ENCODE results near the gene ATP6V1A. TPM values are rescaled to one million over a fixed set of nuclear protein-coding genes. Genes with fewer than 3 reads are reported as not detected.

Gene ATP6V1A
- total RNA-seq (ENCODE audit: unreplicated experiment): 94.5 TPM
- long read RNA-seq, full-length matches to known transcripts: 12 of 14 reads
- long read RNA-seq, partial matches to known transcripts: 0 of 14 reads
- long read RNA-seq, other reads (novel, unspliced or antisense): 2 of 14 reads

- H3K9me3 Mint-ChIP-seq (ENCODE audit: unreplicated experiment): peaks cover 9% of the 10 kb centered on the region
- peak within 1 kb of the TSS; percentile 99 for H3K27ac Mint-ChIP-seq (ENCODE audit: unreplicated experiment)
- H3K4me1 Mint-ChIP-seq (ENCODE audit: low read depth, unreplicated experiment): peaks cover 3% of the 10 kb centered on the region
- H3K4me3 Mint-ChIP-seq (ENCODE audit: unreplicated experiment): peak within 1 kb of the TSS; percentile 99
- DNase-seq: peak; percentile 81
- no peak for TF ChIP-seq CTCF (IDR thresholded peaks at IDR 0.05; ENCODE audit: partially characterized antibody, unreplicated experiment)
- H3K27me3 Mint-ChIP-seq (ENCODE audit: unreplicated experiment): peaks cover 8% of the 10 kb centered on the region
- H3K36me3 Mint-ChIP-seq (ENCODE audit: unreplicated experiment): no peaks in the 10 kb centered on the region
Observed at GRCh38 chr3:113746548-113747282, at the start of gene ATP6V1A. Gene ATP6V1A (plus strand): TSS chr3:113747035. CDS start chr3:113778754, 31,719 bp downstream.

- H3K36me3 Mint-ChIP-seq (ENCODE audit: unreplicated experiment): no peaks in the 10 kb centered on the region
- H3K27me3 Mint-ChIP-seq (ENCODE audit: unreplicated experiment): peaks cover 2% of the 10 kb centered on the region
- no peak for TF ChIP-seq CTCF (IDR thresholded peaks at IDR 0.05; ENCODE audit: partially characterized antibody, unreplicated experiment)
- peaks cover 3% of the 10 kb centered on the region for H3K9me3 Mint-ChIP-seq (ENCODE audit: unreplicated experiment)
- H3K4me3 Mint-ChIP-seq (ENCODE audit: unreplicated experiment): no peak overlapping the region
- H3K27ac Mint-ChIP-seq (ENCODE audit: unreplicated experiment): no peak overlapping the region
- DNase-seq: no peak
- peaks cover 8% of the 10 kb centered on the region for H3K4me1 Mint-ChIP-seq (ENCODE audit: low read depth, unreplicated experiment)
Observed at GRCh38 chr3:113697500-113698090, 49.2 kb upstream of the ATP6V1A start.

- Mint-ChIP-seq H3K27me3 (ENCODE audit: unreplicated experiment) (peaks cover 2% of the 10 kb centered on the region), H3K36me3 (ENCODE audit: unreplicated experiment) (no peaks in the 10 kb centered on the region), H3K4me1 (ENCODE audit: low read depth, unreplicated experiment) (peaks cover 8% of the 10 kb centered on the region), H3K27ac (ENCODE audit: unreplicated experiment) (no peak overlapping the region), H3K9me3 (ENCODE audit: unreplicated experiment) (peaks cover 3% of the 10 kb centered on the region), H3K4me3 (ENCODE audit: unreplicated experiment) (no peak overlapping the region)
- DNase-seq: no peak
- no peak for TF ChIP-seq CTCF (IDR thresholded peaks at IDR 0.05; ENCODE audit: partially characterized antibody, unreplicated experiment)
Observed at GRCh38 chr3:113698213-113698742, 48.6 kb upstream of the ATP6V1A start.

- Mint-ChIP-seq H3K4me1 (ENCODE audit: low read depth, unreplicated experiment) (peaks cover 5% of the 10 kb centered on the region), H3K27me3 (ENCODE audit: unreplicated experiment) (peaks cover 2% of the 10 kb centered on the region), H3K4me3 (ENCODE audit: unreplicated experiment) (peak overlapping the region; percentile 73), H3K36me3 (ENCODE audit: unreplicated experiment) (no peaks in the 10 kb centered on the region), H3K27ac (ENCODE audit: unreplicated experiment) (no peak overlapping the region), H3K9me3 (ENCODE audit: unreplicated experiment) (peaks cover 3% of the 10 kb centered on the region)
- TF ChIP-seq CTCF (IDR thresholded peaks at IDR 0.05; ENCODE audit: partially characterized antibody, unreplicated experiment): no peak
- DNase-seq: no peak
Observed at GRCh38 chr3:113698956-113699355, 47.9 kb upstream of the ATP6V1A start.
